H1 (cell line): Measurements from ENCODE around the gene MICU1. TPM values are rescaled to one million over a fixed set of nuclear protein-coding genes. Genes with fewer than 3 reads are reported as not detected.

ENCODE experiments used
- CTCF ChIA-PET: fragments of 300-600 bp; sonication (Branson Sonifier 250); formaldehyde crosslinking; loops from one replicate; lab custom pipeline; 2021; ENCODE audit not compliant: partially characterized antibody; lab: Charles Lee
- POLR2A ChIA-PET: fragments of 300-600 bp; sonication (Branson Sonifier 250); formaldehyde crosslinking; loops from one replicate; lab custom pipeline; 2021; ENCODE audit warnings: inconsistent platforms; ENCODE audit not compliant: partially characterized antibody; lab: Charles Lee
- DNase-seq, 2 experiments: peaks; one replicate each; pipeline versions ENCODE4 v3.0.0 to v3.0.0-alpha.2; 2010 to 2022; ENCODE audit warnings: low spot score in 2 of 2, low read depth in 1 of 2, mixed read lengths in 1 of 2
- FAIRE-seq: peaks from 2 replicates; lab custom pipeline; 2011; peaks lifted over from hg19 to GRCh38; lab: Jason Lieb, UNC
- H2AFZ ChIP-seq: 2 replicates; pipeline ENCODE4 v1.8.1; 2012; ENCODE audit warnings: low read length, inconsistent platforms
- H2AK5ac ChIP-seq: 2 replicates; pipeline ENCODE4 v1.6.1; 2013; ENCODE audit warnings: low read depth, low read length
- H2BK120ac ChIP-seq: replicated peaks from 2 replicates; pipeline ENCODE3; 2013; ENCODE audit warnings: low read depth, low read length, inconsistent platforms
- H2BK12ac ChIP-seq: 2 replicates; pipeline ENCODE4 v1.6.1; 2013; ENCODE audit warnings: low read depth, low read length
- H2BK15ac ChIP-seq: 2 replicates; pipeline ENCODE4 v1.6.1; 2013; ENCODE audit warnings: low read length
- H2BK20ac ChIP-seq: 2 replicates; pipeline ENCODE4 v1.6.1; 2013; ENCODE audit warnings: low read length
- H2BK5ac ChIP-seq: 2 replicates; pipeline ENCODE4 v1.6.1; 2013; ENCODE audit warnings: low read depth, low read length
- H3K14ac ChIP-seq: 2 replicates; pipeline ENCODE4 v1.6.1; 2013; ENCODE audit warnings: inconsistent platforms; ENCODE audit not compliant: insufficient read length
- H3K18ac ChIP-seq: 2 replicates; pipeline ENCODE4 v1.6.1; 2013; ENCODE audit warnings: low read length; ENCODE audit errors: extremely low read depth
- H3K23ac ChIP-seq: 2 replicates; pipeline ENCODE4 v1.6.1; 2013; ENCODE audit warnings: inconsistent platforms; ENCODE audit not compliant: insufficient read length
- H3K23me2 ChIP-seq: 2 replicates; pipeline ENCODE4 v1.6.1; 2013; ENCODE audit warnings: low read depth, low read length
- H3K27ac ChIP-seq: 2 replicates; pipeline ENCODE4 v1.6.1; 2011; ENCODE audit warnings: low read depth, low read length, inconsistent platforms
- H3K27me3 ChIP-seq, 4 experiments: replicated peaks in 1 of 4; 1 replicate in 1 of 4; 2 replicates in 3 of 4; pipeline versions ENCODE4 v1.6.1 to v1.8.1; 2011 to 2013; ENCODE audit warnings: low read length in 3 of 4, mild to moderate bottlenecking in 3 of 4, inconsistent platforms in 2 of 4, mixed read lengths in 2 of 4, moderate library complexity in 1 of 4; ENCODE audit not compliant: control insufficient read depth in 3 of 4, insufficient read depth in 3 of 4; ENCODE audit errors: extremely low read depth in 1 of 4
- H3K36me3 ChIP-seq, 4 experiments: 2 replicates each; pipeline versions ENCODE4 v1.6.1 to v1.8.1; 2011 to 2013; ENCODE audit warnings: mild to moderate bottlenecking in 4 of 4, low read length in 3 of 4, moderate library complexity in 2 of 4, control low read depth in 1 of 4, inconsistent platforms in 1 of 4; ENCODE audit not compliant: insufficient read depth in 4 of 4, control insufficient read depth in 2 of 4
- H3K4ac ChIP-seq: replicated peaks from 2 replicates; pipeline ENCODE3; 2013; ENCODE audit warnings: low read length, low read depth, mixed read lengths, inconsistent platforms; ENCODE audit not compliant: insufficient read length
- H3K4me1 ChIP-seq, 4 experiments: replicated peaks in 1 of 4; 1 replicate in 1 of 4; 2 replicates in 3 of 4; pipeline versions ENCODE4 v1.6.1 to v1.8.1; 2011 to 2013; ENCODE audit warnings: low read length in 3 of 4, inconsistent platforms in 2 of 4, mixed read lengths in 1 of 4; ENCODE audit not compliant: insufficient read depth in 4 of 4, control insufficient read depth in 3 of 4
- H3K4me2 ChIP-seq, 2 experiments: 2 replicates each; pipeline versions ENCODE4 v1.6.1 to v1.8.1; 2011 to 2013; ENCODE audit warnings: low read depth in 2 of 2, low read length in 2 of 2, control low read depth in 1 of 2, inconsistent platforms in 1 of 2, mild to moderate bottlenecking in 1 of 2; ENCODE audit not compliant: insufficient read depth in 1 of 2
- H3K4me3 ChIP-seq, 4 experiments: fragments of 200-600, 300-600 bp in 1 of 4; sonication (generic), shearing (Covaris generic), sonication (Bioruptor Twin) in 1 of 4; 2 replicates each; pipeline versions ENCODE4 v1.5.1 to v1.8.1; 2011 to 2016; ENCODE audit warnings: low read length in 4 of 4, low read depth in 3 of 4, control low read depth in 2 of 4, inconsistent platforms in 2 of 4, mild to moderate bottlenecking in 2 of 4, mixed read lengths in 1 of 4, moderate library complexity in 1 of 4; ENCODE audit not compliant: insufficient read depth in 2 of 4; ENCODE audit errors: extremely low read depth in 1 of 4
- H3K56ac ChIP-seq: replicated peaks from 2 replicates; pipeline ENCODE3; 2013; ENCODE audit warnings: low read depth, mild to moderate bottlenecking, mixed read lengths, low read length, inconsistent platforms; ENCODE audit not compliant: insufficient read length
- H3K79me1 ChIP-seq: 2 replicates; pipeline ENCODE4 v1.6.1; 2013; ENCODE audit warnings: low read depth, low read length, control low read depth
- H3K79me2 ChIP-seq, 2 experiments: 2 replicates each; pipeline versions ENCODE4 v1.6.1 to v1.8.1; 2012 to 2013; ENCODE audit warnings: low read length in 2 of 2, mild to moderate bottlenecking in 2 of 2, inconsistent platforms in 1 of 2; ENCODE audit not compliant: insufficient read depth in 2 of 2, control insufficient read depth in 1 of 2
- H3K9ac ChIP-seq, 4 experiments: replicated peaks in 1 of 4; 1 replicate in 1 of 4; 2 replicates in 3 of 4; pipeline versions ENCODE4 v1.6.1 to v1.8.1; 2011 to 2013; ENCODE audit warnings: low read depth in 3 of 4, low read length in 3 of 4, control low read depth in 2 of 4, mild to moderate bottlenecking in 2 of 4, moderate library complexity in 2 of 4, inconsistent platforms in 1 of 4; ENCODE audit errors: extremely low read depth in 1 of 4
- H3K9me3 ChIP-seq, 2 experiments: 2 replicates each; pipeline versions ENCODE4 v1.6.1 to v1.8.1; 2012 to 2013; ENCODE audit warnings: mild to moderate bottlenecking in 2 of 2, moderate library complexity in 2 of 2, control low read depth in 1 of 2, inconsistent platforms in 1 of 2, low read depth in 1 of 2, low read length in 1 of 2, mixed read lengths in 1 of 2; ENCODE audit not compliant: insufficient read depth in 2 of 2
- H4K20me1 ChIP-seq, 2 experiments: replicated peaks in 1 of 2; 2 replicates each; pipeline versions ENCODE3 to v1.8.1; 2011 to 2013; ENCODE audit warnings: inconsistent platforms in 2 of 2, low read length in 2 of 2, mild to moderate bottlenecking in 1 of 2; ENCODE audit not compliant: insufficient read depth in 2 of 2, control insufficient read depth in 1 of 2
- H4K5ac ChIP-seq: 2 replicates; pipeline ENCODE4 v1.6.1; 2013; ENCODE audit warnings: low read length, low read depth, mixed read lengths, inconsistent platforms; ENCODE audit not compliant: insufficient read length
- H4K8ac ChIP-seq: 2 replicates; pipeline ENCODE4 v1.8.0; 2013; ENCODE audit warnings: mild to moderate bottlenecking, moderate library complexity, low read length, inconsistent platforms; ENCODE audit not compliant: insufficient read depth; ENCODE audit errors: extremely low read depth
- H4K91ac ChIP-seq: replicated peaks from 2 replicates; pipeline ENCODE3; 2013; ENCODE audit warnings: low read length, mixed read lengths, inconsistent platforms; ENCODE audit not compliant: insufficient read length
- ATF3 ChIP-seq: IDR thresholded peaks from 2 replicates; pipeline ENCODE4 v1.6.1; 2011; ENCODE audit warnings: low read depth, mild to moderate bottlenecking, low read length; ENCODE audit not compliant: insufficient read depth
- CBX5 ChIP-seq: fragments of 300-800, 300-1000 bp; sonication (generic); IDR thresholded peaks from 2 replicates; pipeline ENCODE4 v1.7.1; 2016; ENCODE audit warnings: antibody characterized with exemption, low read length, low read depth
- CTBP2 ChIP-seq: IDR thresholded peaks from 2 replicates; pipeline ENCODE4 v1.7.0; 2011; ENCODE audit warnings: borderline replicate concordance, mild to moderate bottlenecking, moderate library complexity, mixed read lengths, low read length; ENCODE audit not compliant: insufficient read depth, insufficient read length
- EP300 ChIP-seq, 2 experiments: IDR thresholded peaks; 1 replicate in 1 of 2; 2 replicates in 1 of 2; pipeline ENCODE4 v1.6.1; 2011 to 2012; ENCODE audit warnings: low read depth in 2 of 2, low read length in 2 of 2, mild to moderate bottlenecking in 2 of 2, borderline replicate concordance in 1 of 2, inconsistent platforms in 1 of 2, moderate library complexity in 1 of 2
- EZH2 ChIP-seq: fragments of 200-600 bp; sonication (generic); IDR thresholded peaks from 2 replicates; pipeline ENCODE4 v1.7.1; 2012; ENCODE audit warnings: low read depth, mild to moderate bottlenecking, moderate library complexity, low read length, inconsistent platforms; ENCODE audit not compliant: severe bottlenecking
- FOSL1 ChIP-seq: IDR thresholded peaks from 2 replicates; pipeline ENCODE4 v1.6.1; 2011; ENCODE audit warnings: mild to moderate bottlenecking, low read depth, low read length, moderate library complexity; ENCODE audit not compliant: insufficient read depth
- KDM1A ChIP-seq: fragments of 200-600, 300-600 bp; sonication (generic); IDR thresholded peaks from 2 replicates; pipeline ENCODE4 v1.7.1; 2016; ENCODE audit warnings: mild to moderate bottlenecking, low read length, borderline replicate concordance
- NANOG ChIP-seq: IDR thresholded peaks from 2 replicates; pipeline ENCODE4 v1.6.1; 2011; ENCODE audit warnings: low read length, low read depth, mild to moderate bottlenecking, inconsistent platforms; ENCODE audit not compliant: insufficient read depth, poor library complexity, severe bottlenecking
- NRF1 ChIP-seq: IDR thresholded peaks from 2 replicates; pipeline ENCODE4 v1.6.1; 2011; ENCODE audit warnings: mild to moderate bottlenecking, low read depth, low read length, improper control_type of control experiment
- SP4 ChIP-seq: IDR thresholded peaks from 2 replicates; pipeline ENCODE4 v1.6.1; 2012; ENCODE audit warnings: low read length, inconsistent platforms
- SRF ChIP-seq: IDR thresholded peaks from 2 replicates; pipeline ENCODE4 v1.6.1; 2011; ENCODE audit warnings: mild to moderate bottlenecking, low read depth, low read length, moderate library complexity
- TAF1 ChIP-seq: IDR thresholded peaks from 2 replicates; pipeline ENCODE4 v1.6.1; 2011; ENCODE audit warnings: mild to moderate bottlenecking, low read depth, low read length
- TAF7 ChIP-seq: optimal IDR thresholded peaks from 2 replicates; pipeline ENCODE3; 2011; ENCODE audit warnings: low read depth, mild to moderate bottlenecking, inconsistent platforms, low read length, moderate library complexity, borderline replicate concordance
- WGBS, 2 experiments: shearing (Covaris generic) in 1 of 2; methylation state at CpG; one replicate each; pipeline versions ENCODE4 v1.1.6 to v1.1.7; 2013 to 2015; ENCODE audit warnings: low lambda C conversion rate in 2 of 2, mixed read lengths in 2 of 2, inconsistent platforms in 1 of 2, low coverage in 1 of 2, missing lambda C conversion rate in 1 of 2; ENCODE audit not compliant: insufficient replicate concordance in 2 of 2, insufficient coverage in 1 of 2, insufficient read length in 1 of 2; ENCODE audit errors: extremely low coverage in 1 of 2, missing lambda C conversion rate in 1 of 2; 5-methylcytosine and 5-hydroxymethylcytosine counted together
- polyA plus RNA-seq, 7 experiments: library from polyadenylated mRNA; depleted of rRNA in 3 of 7; stranded (reverse) in 5 of 7; unstranded in 2 of 7; fragments of >200 nt in 5 of 7; fragments of 200-250 nt in 2 of 7; gene quantifications; 1 replicate in 5 of 7; 2 replicates in 1 of 7; 4 replicates in 1 of 7; pipeline versions ENCODE4 v1.2.1 to v1.2.3, GENCODE V29; 2011 to 2013; ENCODE audit warnings: missing spikeins in 2 of 7, mixed read lengths in 2 of 7
- total RNA-seq: library from RNA; stranded (reverse); fragmentation: NEBNext Ultra II Directional; extraction: Animal tissue kit (Norgen Biotek cat#: 25700); gene quantifications from 2 replicates; pipeline ENCODE4 v1.2.1, GENCODE V29; 2021

The MICU1 gene
- total and polyA plus RNA-seq, 2 of the 8 experiments (the other 6 are each of a cell fraction or from before 2014, with no cell fraction given): 18.0 to 36.7 TPM

GRCh38 chr10:72625276-72625607 is 637 bp downstream of the MICU1 start:
- CTCF ChIA-PET: no interaction called here
- no peak for TF ChIP-seq TAF7
- TF ChIP-seq FOSL1: no peak
- no peak for TF ChIP-seq EZH2
- TF ChIP-seq EP300 (IDR thresholded peaks at IDR 0.05; ENCODE audit: borderline replicate concordance in 1 of 2, low read depth in 2 of 2, low read length in 2 of 2): no peak
- TF ChIP-seq CBX5: no peak
- no peak for TF ChIP-seq CTBP2
- no peak for TF ChIP-seq SP4
- no peak for TF ChIP-seq NANOG
- TF ChIP-seq NRF1: no peak
- no peak for TF ChIP-seq KDM1A
- no peak for TF ChIP-seq SRF
- TF ChIP-seq TAF1: no peak
- no peak for TF ChIP-seq ATF3

More at GRCh38 chr10:72625276-72625607, 637 bp downstream of the MICU1 start:
- DNase-seq: no peak
- Histone ChIP-seq H3K14ac (no peak overlapping the region), H3K79me1 (peaks cover 7% of the 10 kb centered on the region), H3K27me3 (no peaks in the 10 kb centered on the region), H3K56ac (no peak overlapping the region), H2AK5ac (no peak overlapping the region), H3K4me2 (peak overlapping the region; percentile 72 to 82), H3K9ac (peak overlapping the region; percentile 64 to 76 (median 72)), H3K23me2 (no peaks in the 10 kb centered on the region; the same call in 1 of the 2 replicates), H4K8ac (no peak overlapping the region), H3K18ac (no peak overlapping the region), H3K4me1 (no peaks in the 10 kb centered on the region), H2BK20ac (no peak overlapping the region), H2AFZ (peak overlapping the region; percentile 79; the same call in 1 of the 2 replicates), H3K23ac (no peak overlapping the region), H2BK15ac (no peak overlapping the region), H4K5ac (no peak overlapping the region), H3K4ac (no peak overlapping the region), H3K36me3 (no peaks in the 10 kb centered on the region), H2BK120ac (no peak overlapping the region), H4K20me1 (peaks cover 0 to 1% of the 10 kb centered on the region in 2 experiments), H3K79me2 (peaks cover 0 to 30% of the 10 kb centered on the region in 2 experiments; a peak in 3 of 4 replicates), H3K9me3 (no peaks in the 10 kb centered on the region), H2BK12ac (no peak overlapping the region), H3K27ac (no peak overlapping the region), H4K91ac (no peak overlapping the region), H3K4me3 (peak overlapping the region; percentile 84 to 100 (median 94)), H2BK5ac (no peak overlapping the region)
- no peak for FAIRE-seq
- POLR2A ChIA-PET: interaction anchor here (0.6 to 1.9 kb wide), 6 partner anchors 9 to 356 kb away, joined by 3 to 10 read pairs (median 4); partner anchors contain the start of gene MCU
- whole genome bisulfite sequencing, 2 experiments: 7% methylated on average over 10 of the region's 10 CpGs; no CpG with 5 or more reads in 1 of the 2 experiments
